Ascending aorta (tissue), 2 donors: ENCODE data around the gene FAM229B. TPM values are rescaled to one million over a fixed set of nuclear protein-coding genes. Genes with fewer than 3 reads are reported as not detected.

Source experiments
- DNase-seq, 2 donors: peaks; one replicate each; pipeline ENCODE4 v3.0.0-alpha.2; 2019; ENCODE audit warnings: low spot score in 2 of 2
- H3K27ac ChIP-seq, 2 donors: fragments of 200-600 bp; sonication (generic); one replicate each; pipeline ENCODE4 v1.5.1; 2016 to 2017; ENCODE audit warnings: mild to moderate bottlenecking in 1 of 2
- H3K27me3 ChIP-seq: fragments of 200-600 bp; sonication (generic); one replicate; pipeline ENCODE4 v1.5.1; 2017
- H3K36me3 ChIP-seq, 2 donors: fragments of 200-600 bp; sonication (generic); one replicate each; pipeline ENCODE4 v1.5.1; 2016
- H3K4me1 ChIP-seq, 2 donors: fragments of 200-600 bp; sonication (generic); one replicate each; pipeline ENCODE4 v1.5.1; 2016 to 2017; ENCODE audit warnings: mild to moderate bottlenecking in 1 of 2
- H3K4me3 ChIP-seq, 2 donors: fragments of 200-600 bp; sonication (generic); one replicate each; pipeline ENCODE4 v1.5.1; 2016 to 2017; ENCODE audit warnings: mild to moderate bottlenecking in 1 of 2
- H3K9me3 ChIP-seq, 2 donors: fragments of 200-600 bp; sonication (generic); one replicate each; pipeline ENCODE4 v1.5.1; 2016
- CTCF ChIP-seq, 3 experiments: fragments of 200-600 bp in 2 of 3; fragments of 450-650 bp in 1 of 3; sonication (generic) in 2 of 3; IDR thresholded peaks; one replicate each; pipeline ENCODE4 v1.5.1; 2016 to 2019; ENCODE audit warnings: antibody characterized with exemption in 3 of 3, mild to moderate bottlenecking in 1 of 3, moderate library complexity in 1 of 3
- intact Hi-C: fragments of 100-400 bp; cut with DNase I; formaldehyde crosslinking; loops from one replicate; pipeline ENCODE4 v1.15.1; 2023
- total RNA-seq: library from RNA; depleted of rRNA; stranded (reverse); fragments of >200 nt; gene quantifications from one replicate; pipeline ENCODE4 v1.1.0, GENCODE V29; 2016

FAM229B gene
- total RNA-seq, 1 donor from 2014 or later = 5.5 TPM

DNA sequence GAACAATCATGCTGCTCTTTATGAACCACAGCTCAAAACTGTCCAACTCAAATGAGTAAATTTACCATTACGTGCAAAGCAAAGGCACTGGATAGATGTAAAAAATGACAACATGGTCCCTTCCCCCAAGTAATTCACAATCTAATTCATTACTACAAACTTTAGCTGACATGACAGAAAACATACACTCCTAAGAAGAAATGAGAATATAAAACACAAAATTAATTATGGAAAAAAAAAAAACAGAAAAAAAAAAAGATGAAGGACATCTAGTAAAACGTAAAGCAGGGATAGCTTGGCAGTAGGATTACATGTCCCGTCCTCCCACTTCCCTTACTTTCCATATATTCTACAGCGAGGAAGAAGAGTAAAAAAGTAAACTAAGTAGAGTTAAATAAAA, 5.8 kb upstream of the FAM229B start:
- intact Hi-C loops = no loop called here
- DNase-seq = no peak
- H3K27me3 ChIP-seq = no peaks in the 10 kb centered on the region
- no peaks in the 10 kb centered on the region for H3K9me3 ChIP-seq
- no peak overlapping the region for H3K4me3 ChIP-seq
- H3K36me3 ChIP-seq = peaks cover 12 to 34% of the 10 kb centered on the region in 2 donors
- H3K4me1 ChIP-seq = peaks cover 0 to 2% of the 10 kb centered on the region in 2 donors
- TF ChIP-seq CTCF (IDR thresholded peaks at IDR 0.05) = no peak
- H3K27ac ChIP-seq = no peak overlapping the region

GRCh38 chr6:112085286-112086065, 1.9 kb upstream of the FAM229B start:
- no peak for DNase-seq
- Histone ChIP-seq H3K4me3 (no peak overlapping the region), H3K9me3 (no peaks in the 10 kb centered on the region), H3K27me3 (no peaks in the 10 kb centered on the region), H3K27ac (no peak overlapping the region), H3K36me3 (peaks cover under 1% of the 10 kb centered on the region in 2 donors), H3K4me1 (peaks cover 0 to 2% of the 10 kb centered on the region in 2 donors)
- intact Hi-C loops = loop anchor here (5.0 kb wide), 1 partner anchor 227 kb away; no protein-coding TSS in a partner anchor
- no peak for TF ChIP-seq CTCF (IDR thresholded peaks at IDR 0.05)

DNA sequence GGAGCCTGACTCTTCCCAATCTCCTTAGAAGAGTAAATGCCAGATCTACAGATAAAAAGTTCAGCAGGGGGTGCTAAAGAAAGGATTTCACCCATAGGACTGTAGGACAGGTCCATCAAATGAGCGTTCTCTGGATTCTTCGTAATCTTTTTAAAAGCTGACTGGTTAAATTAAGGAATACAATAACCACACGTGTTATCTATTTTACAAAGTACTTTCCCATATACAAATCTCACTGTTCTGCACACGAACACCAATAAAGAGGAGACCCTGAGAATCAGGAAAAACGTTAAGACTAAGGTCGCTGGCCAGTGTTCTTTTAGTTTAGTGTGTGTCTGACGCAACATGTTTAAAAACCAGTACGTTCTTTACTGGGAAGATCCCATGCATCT, 651 bp upstream of the FAM229B start:
- no peak for DNase-seq
- H3K4me1 ChIP-seq = peaks cover 0 to 2% of the 10 kb centered on the region in 2 donors
- no peaks in the 10 kb centered on the region for H3K36me3 ChIP-seq
- H3K27me3 ChIP-seq = no peaks in the 10 kb centered on the region
- no peak for TF ChIP-seq CTCF (IDR thresholded peaks at IDR 0.05)
- H3K27ac ChIP-seq = peak overlapping the region; percentile 73 to 76
- H3K4me3 ChIP-seq = peak overlapping the region; percentile 71 to 91
- no peaks in the 10 kb centered on the region for H3K9me3 ChIP-seq
- intact Hi-C loops = loop anchor here (5.0 kb wide), 1 partner anchor 226 kb away; no protein-coding TSS in a partner anchor

- H3K9me3 ChIP-seq = no peaks in the 10 kb centered on the region
- intact Hi-C loops = loop anchor here (5.0 kb wide), 1 partner anchor 224 kb away; no protein-coding TSS in a partner anchor
- peak overlapping the region; percentile 73 to 76 for H3K27ac ChIP-seq
- no peak for DNase-seq
- no peaks in the 10 kb centered on the region for H3K27me3 ChIP-seq
- no peak for TF ChIP-seq CTCF (IDR thresholded peaks at IDR 0.05)
- no peaks in the 10 kb centered on the region for H3K36me3 ChIP-seq
- H3K4me1 ChIP-seq = peaks cover 0 to 2% of the 10 kb centered on the region in 2 donors
- peak overlapping the region; percentile 71 to 91 for H3K4me3 ChIP-seq
Observed at GRCh38 chr6:112087916-112088315, 525 bp downstream of the FAM229B start.

DNA sequence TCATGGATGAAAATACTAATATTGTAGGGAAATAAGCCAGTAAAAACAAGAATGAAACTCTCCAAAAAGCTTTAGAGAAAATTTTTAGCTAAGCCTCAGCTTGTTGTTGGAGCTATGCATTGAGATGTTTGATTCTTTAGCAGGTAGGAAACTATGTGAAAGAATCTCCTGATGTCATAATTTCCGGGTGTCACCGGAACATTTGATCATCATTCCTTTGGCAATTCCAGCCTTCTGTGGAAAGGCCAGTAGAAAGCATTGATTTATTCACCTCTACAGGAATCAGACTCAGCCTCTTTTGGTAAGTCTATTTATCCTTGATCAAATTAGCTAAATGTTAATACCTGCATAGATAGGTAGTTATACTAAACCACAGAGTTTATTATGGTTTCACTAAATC, 9.5 kb downstream of the FAM229B start:
- no peak overlapping the region for H3K4me3 ChIP-seq
- no peaks in the 10 kb centered on the region for H3K4me1 ChIP-seq
- no peak for DNase-seq
- intact Hi-C loops = no loop called here
- TF ChIP-seq CTCF (IDR thresholded peaks at IDR 0.05) = no peak
- no peak overlapping the region for H3K27ac ChIP-seq
- no peaks in the 10 kb centered on the region for H3K9me3 ChIP-seq
- H3K27me3 ChIP-seq = no peaks in the 10 kb centered on the region
- peaks cover 2 to 13% of the 10 kb centered on the region in 2 donors for H3K36me3 ChIP-seq
